GM23338 (cell line): ENCODE measurements around the gene ARMC7. TPM values are rescaled to one million over a fixed set of nuclear protein-coding genes. Genes with fewer than 3 reads are reported as not detected.
A peak's percentile ranks its signal among the peaks of the same experiment; 100 is the strongest.

Experiments
- ATAC-seq: fragments of 200-7000 bp; cut with Tn5 transposase; 3 replicates; pipeline ENCODE4 v1.9.1; 2020
- DNase-seq: peaks from one replicate; pipeline ENCODE4 v3.0.0-alpha.2; 2015; ENCODE audit warnings: low spot score
- H2AFZ ChIP-seq: fragments of 200-600 bp; sonication (generic); 2 replicates; pipeline ENCODE4 v1.8.0; 2016; ENCODE audit warnings: antibody characterized with exemption, mild to moderate bottlenecking, moderate library complexity
- H3F3A ChIP-seq: fragments of 200-600 bp; sonication (generic); replicated peaks from 2 replicates; pipeline ENCODE4 v1.8.0; 2017; ENCODE audit warnings: antibody characterized with exemption, mixed run types, low read depth
- H3K27ac ChIP-seq: fragments of 200-600 bp; sonication (generic); 2 replicates; pipeline ENCODE4 v1.6.1; 2016; ENCODE audit warnings: low read depth
- H3K27me3 ChIP-seq: fragments of 200-600 bp; sonication (generic); 2 replicates; pipeline ENCODE4 v1.8.0; 2016; ENCODE audit warnings: mild to moderate bottlenecking, mixed run types, moderate library complexity; ENCODE audit not compliant: insufficient read depth
- H3K36me3 ChIP-seq: fragments of 200-600 bp; sonication (generic); 2 replicates; pipeline ENCODE4 v1.8.0; 2016; ENCODE audit warnings: mild to moderate bottlenecking; ENCODE audit not compliant: insufficient read depth
- H3K4me1 ChIP-seq: fragments of 200-600 bp; sonication (generic); 2 replicates; pipeline ENCODE4 v1.8.0; 2016; ENCODE audit warnings: mild to moderate bottlenecking, moderate library complexity; ENCODE audit not compliant: insufficient read depth
- H3K4me2 ChIP-seq: fragments of 200-600 bp; sonication (generic); 2 replicates; pipeline ENCODE4 v1.7.1; 2017; ENCODE audit warnings: mixed run types
- H3K4me3 ChIP-seq: fragments of 200-600 bp; sonication (generic); 2 replicates; pipeline ENCODE4 v1.6.1; 2016; ENCODE audit warnings: mixed run types
- H3K79me2 ChIP-seq: fragments of 200-600 bp; sonication (generic); replicated peaks from 2 replicates; pipeline ENCODE4 v1.8.0; 2017; ENCODE audit warnings: mild to moderate bottlenecking; ENCODE audit not compliant: insufficient read depth
- H3K9me2 ChIP-seq: fragments of 200-600 bp; sonication (generic); 2 replicates; pipeline ENCODE4 v1.8.0; 2017; ENCODE audit not compliant: insufficient read depth
- H4K20me1 ChIP-seq: fragments of 200-600 bp; sonication (generic); replicated peaks from 2 replicates; pipeline ENCODE4 v1.8.0; 2017; ENCODE audit warnings: mild to moderate bottlenecking; ENCODE audit not compliant: insufficient read depth
- H3K27ac Mint-ChIP-seq: 2 replicates; pipeline ENCODE4 v1.8.0; 2020; ENCODE audit warnings: inconsistent platforms, mild to moderate bottlenecking, moderate library complexity, mixed read lengths
- H3K27me3 Mint-ChIP-seq: 3 replicates; pipeline ENCODE4 v1.8.0; 2022; ENCODE audit warnings: low read depth, mild to moderate bottlenecking, moderate library complexity, mixed read lengths, inconsistent platforms; ENCODE audit not compliant: insufficient read depth, poor library complexity
- H3K36me3 Mint-ChIP-seq: 3 replicates; pipeline ENCODE4 v1.8.0; 2021; ENCODE audit warnings: low read depth, mild to moderate bottlenecking, inconsistent platforms, moderate library complexity, mixed read lengths
- H3K4me1 Mint-ChIP-seq: 3 replicates; pipeline ENCODE4 v1.8.0; 2020; ENCODE audit warnings: mild to moderate bottlenecking, inconsistent platforms, mixed read lengths
- H3K4me3 Mint-ChIP-seq: 3 replicates; pipeline ENCODE4 v1.8.0; 2021; ENCODE audit warnings: moderate library complexity, mild to moderate bottlenecking, inconsistent platforms, mixed read lengths
- H3K9me3 Mint-ChIP-seq: 3 replicates; pipeline ENCODE4 v1.8.0; 2020; ENCODE audit warnings: moderate library complexity, mild to moderate bottlenecking, inconsistent platforms, mixed read lengths
- CREB1 ChIP-seq: fragments of 250-450 bp; sonication (Bioruptor Pico); IDR thresholded peaks from 2 replicates; pipeline ENCODE4 v1.5.0; 2020; ENCODE audit warnings: low read depth, mild to moderate bottlenecking, moderate library complexity
- CTCF ChIP-seq, 2 experiments: fragments of 200-600 bp in 1 of 2; sonication (generic) in 1 of 2; conservative IDR thresholded peaks; 2 replicates each; pipeline versions ENCODE4 v1.5.1 to v1.6.1; 2016 to 2017; ENCODE audit warnings: antibody characterized with exemption in 2 of 2, low read depth in 2 of 2, mild to moderate bottlenecking in 2 of 2, moderate library complexity in 1 of 2
- JUNB ChIP-seq: IDR thresholded peaks from one replicate; pipeline ENCODE4 v1.6.1; 2016; ENCODE audit warnings: antibody characterized with exemption; ENCODE audit not compliant: unreplicated experiment
- NANOG ChIP-seq: IDR thresholded peaks from 2 replicates; pipeline ENCODE4 v1.6.1; 2016; ENCODE audit warnings: antibody characterized with exemption, borderline replicate concordance
- STAT1 ChIP-seq: IDR thresholded peaks from one replicate; pipeline ENCODE4 v1.6.1; 2016; ENCODE audit warnings: antibody characterized with exemption; ENCODE audit not compliant: unreplicated experiment
- ZNF114 ChIP-seq: fragments of 250-450 bp; sonication (Bioruptor Pico); IDR thresholded peaks from 2 replicates; pipeline ENCODE4 v1.5.0; 2020; ENCODE audit warnings: mild to moderate bottlenecking, moderate library complexity
- ZNF462 ChIP-seq: fragments of 250-450 bp; sonication (Bioruptor Pico); IDR thresholded peaks from 2 replicates; pipeline ENCODE4 v1.5.0; 2020; ENCODE audit warnings: mild to moderate bottlenecking, moderate library complexity
- polyA plus RNA-seq: library from polyadenylated mRNA; unstranded; fragments of >200 nt; fragmentation: Nextera tagmentation; extraction: Ambion mirVana; gene quantifications from 2 replicates; pipeline ENCODE4 v1.2.1, GENCODE V29; 2016
- total RNA-seq: library from RNA; depleted of rRNA; stranded (reverse); fragments of >200 nt; shearing (Covaris generic); gene quantifications from 2 replicates; pipeline ENCODE4 v1.2.3, GENCODE V29; 2014
- TF ChIP-seq, protein P1 (sequence below): IDR thresholded peaks from one replicate; pipeline ENCODE4 v1.6.1; 2018; ENCODE audit warnings: antibody characterized with exemption; ENCODE audit not compliant: unreplicated experiment

Gene ARMC7
- total and polyA plus RNA-seq, 2 experiments from 2014 or later, result 5.6 to 8.4 TPM

DNA sequence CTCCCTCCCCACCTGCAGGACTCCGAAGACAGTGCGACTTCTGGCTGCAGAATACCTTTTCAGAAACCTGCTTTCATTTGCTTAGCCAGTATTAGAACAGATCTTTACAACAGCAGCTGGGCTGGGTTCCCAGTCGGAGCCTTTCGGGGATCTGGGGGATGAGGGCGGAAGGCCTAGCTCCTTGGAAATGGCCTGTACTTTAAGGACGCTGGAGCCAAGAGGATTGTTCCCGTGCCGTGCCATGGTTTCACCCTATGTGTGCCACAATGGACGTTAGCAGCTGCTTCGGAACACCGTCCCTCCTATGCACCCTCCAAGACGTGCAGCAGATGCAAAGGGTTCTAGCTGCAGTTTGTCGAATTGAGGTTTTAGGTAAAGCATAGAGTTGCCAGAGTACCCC is 46.6 kb upstream of the ARMC7 start (continued):
- TF ChIP-seq CREB1 (CRISPR knock-in tag), result no peak
- TF ChIP-seq, protein P1, sequence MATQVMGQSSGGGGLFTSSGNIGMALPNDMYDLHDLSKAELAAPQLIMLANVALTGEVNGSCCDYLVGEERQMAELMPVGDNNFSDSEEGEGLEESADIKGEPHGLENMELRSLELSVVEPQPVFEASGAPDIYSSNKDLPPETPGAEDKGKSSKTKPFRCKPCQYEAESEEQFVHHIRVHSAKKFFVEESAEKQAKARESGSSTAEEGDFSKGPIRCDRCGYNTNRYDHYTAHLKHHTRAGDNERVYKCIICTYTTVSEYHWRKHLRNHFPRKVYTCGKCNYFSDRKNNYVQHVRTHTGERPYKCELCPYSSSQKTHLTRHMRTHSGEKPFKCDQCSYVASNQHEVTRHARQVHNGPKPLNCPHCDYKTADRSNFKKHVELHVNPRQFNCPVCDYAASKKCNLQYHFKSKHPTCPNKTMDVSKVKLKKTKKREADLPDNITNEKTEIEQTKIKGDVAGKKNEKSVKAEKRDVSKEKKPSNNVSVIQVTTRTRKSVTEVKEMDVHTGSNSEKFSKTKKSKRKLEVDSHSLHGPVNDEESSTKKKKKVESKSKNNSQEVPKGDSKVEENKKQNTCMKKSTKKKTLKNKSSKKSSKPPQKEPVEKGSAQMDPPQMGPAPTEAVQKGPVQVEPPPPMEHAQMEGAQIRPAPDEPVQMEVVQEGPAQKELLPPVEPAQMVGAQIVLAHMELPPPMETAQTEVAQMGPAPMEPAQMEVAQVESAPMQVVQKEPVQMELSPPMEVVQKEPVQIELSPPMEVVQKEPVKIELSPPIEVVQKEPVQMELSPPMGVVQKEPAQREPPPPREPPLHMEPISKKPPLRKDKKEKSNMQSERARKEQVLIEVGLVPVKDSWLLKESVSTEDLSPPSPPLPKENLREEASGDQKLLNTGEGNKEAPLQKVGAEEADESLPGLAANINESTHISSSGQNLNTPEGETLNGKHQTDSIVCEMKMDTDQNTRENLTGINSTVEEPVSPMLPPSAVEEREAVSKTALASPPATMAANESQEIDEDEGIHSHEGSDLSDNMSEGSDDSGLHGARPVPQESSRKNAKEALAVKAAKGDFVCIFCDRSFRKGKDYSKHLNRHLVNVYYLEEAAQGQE, result no peak

DNA sequence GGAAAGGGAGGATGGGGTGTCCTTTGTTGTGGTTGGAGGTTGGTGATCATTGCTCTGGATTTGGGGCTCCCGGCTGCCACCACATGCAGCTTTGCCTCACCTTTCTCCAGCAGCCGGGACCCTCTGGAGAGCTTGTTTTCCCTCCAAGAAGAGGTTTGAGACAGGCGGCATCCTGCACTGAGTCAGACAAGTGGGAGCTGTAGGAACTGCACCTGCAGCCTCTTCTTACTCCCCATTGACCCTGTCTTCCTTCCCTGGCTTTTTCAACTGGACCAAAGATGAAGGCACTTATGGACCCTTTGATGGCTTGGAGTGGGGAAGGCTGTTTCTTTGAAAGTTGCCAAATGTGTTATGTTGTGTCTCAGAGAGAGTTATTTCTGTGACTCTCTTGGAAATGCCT is 46.1 kb upstream of the ARMC7 start:
- peaks cover 40% of the 10 kb centered on the region for H3K36me3 ChIP-seq
- no peak overlapping the region for H2AFZ ChIP-seq
- no peak overlapping the region for H3K4me3 Mint-ChIP-seq

More for the DNA sequence above, 46.1 kb upstream of the ARMC7 start:
- no peak overlapping the region for H3K4me3 ChIP-seq
- Mint-ChIP-seq H3K9me3 (no peaks in the 10 kb centered on the region), H3K27ac (no peak overlapping the region), H3K36me3 (peaks cover 56% of the 10 kb centered on the region), H3K27me3 (peaks cover 10% of the 10 kb centered on the region), H3K4me1 (no peaks in the 10 kb centered on the region)
- no peaks in the 10 kb centered on the region for H3K4me1 ChIP-seq
- TF ChIP-seq NANOG (no peak), JUNB (no peak), ZNF114 (CRISPR knock-in tag) (no peak), STAT1 (no peak), CTCF (conservative IDR thresholded peaks at IDR 0.05; ENCODE audit: low read depth in 2 of 2) (no peak), ZNF462 (CRISPR knock-in tag) (no peak)
- DNase-seq, result no peak
- H3F3A ChIP-seq, result 0 out of 2 replicates have a peak, but pooled peaks cover 6% of the 10 kb centered on the region
- ATAC-seq, result peak; percentile 17; the same call in 1 of the 3 replicates
- no peaks in the 10 kb centered on the region for H3K9me2 ChIP-seq
- H4K20me1 ChIP-seq, result peaks cover 10% of the 10 kb centered on the region; the same call in 1 of the 2 replicates
- no peak overlapping the region for H3K27ac ChIP-seq
- H3K4me2 ChIP-seq, result no peak overlapping the region
- H3K79me2 ChIP-seq, result no peaks in the 10 kb centered on the region
- H3K27me3 ChIP-seq, result no peaks in the 10 kb centered on the region
